ENCODE data around the gene MAD1L1. TPM values are rescaled to one million over a fixed set of nuclear protein-coding genes. Genes with fewer than 3 reads are reported as not detected.
"Not testable (repeated sequence)": the region's sequence is repeated elsewhere in the genome, so short reads cannot be mapped to it uniquely, and the experiment has no call there.

MAD1L1 gene
- total and polyA plus RNA-seq, 2 of the 8 experiments (the other 6 are each of a cell fraction or from before 2014, with no cell fraction given) = 40.4 to 44.6 TPM

DNA sequence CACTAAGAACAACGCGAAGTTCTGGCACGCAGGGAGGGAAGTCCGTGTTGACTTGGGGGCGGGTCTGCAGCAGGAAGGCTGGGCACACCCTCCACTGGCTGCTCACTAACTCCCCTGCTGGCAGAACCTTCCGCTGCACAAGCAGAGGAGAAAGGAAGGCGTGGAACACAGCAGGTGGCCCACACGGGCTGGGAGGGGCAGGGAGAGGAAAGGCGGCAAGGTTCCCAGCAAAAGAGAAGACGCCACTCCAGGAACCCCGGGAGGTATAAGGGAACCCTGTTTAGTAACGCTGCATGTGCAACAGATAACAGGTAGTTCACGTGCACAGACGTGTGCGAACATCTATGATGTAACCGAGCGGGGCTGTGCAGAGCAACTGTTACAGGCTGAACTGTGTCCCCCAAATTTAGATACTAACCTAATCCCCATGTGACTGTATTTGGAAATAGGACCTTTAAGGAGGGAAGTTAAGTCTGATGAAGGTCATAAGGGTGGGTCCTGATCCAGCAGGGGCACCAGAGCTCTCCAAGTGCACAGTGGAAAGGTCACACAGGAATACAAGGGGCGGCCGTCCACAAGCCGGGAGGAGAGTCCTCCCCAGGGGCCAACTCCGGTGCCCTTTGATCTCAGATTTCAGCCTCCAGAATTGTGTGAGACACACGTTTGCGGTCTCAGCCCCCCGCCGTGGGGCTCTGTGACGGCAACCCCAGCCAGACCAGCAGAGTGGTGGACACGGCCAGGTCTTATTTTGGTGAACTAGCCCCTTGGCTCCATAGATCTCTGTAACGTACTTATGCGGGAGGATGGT lies 357.1 kb downstream of the MAD1L1 start:
- H3K27ac ChIP-seq (ENCODE audit: low read depth, low read length); H4K20me1 ChIP-seq (replicated peaks in 1 of 2; ENCODE audit: control insufficient read depth in 1 of 2, insufficient read depth in 2 of 2, low read length in 2 of 2); H3K79me1 ChIP-seq (ENCODE audit: low read depth, low read length); H2BK15ac ChIP-seq (ENCODE audit: low read length); H3K27me3 ChIP-seq (replicated peaks in 1 of 4; ENCODE audit: control insufficient read depth in 3 of 4, extremely low read depth in 1 of 4, insufficient read depth in 3 of 4, low read length in 3 of 4); H3K9ac ChIP-seq (replicated peaks in 1 of 4; ENCODE audit: extremely low read depth in 1 of 4, low read depth in 3 of 4, low read length in 3 of 4); H2AFZ ChIP-seq (ENCODE audit: low read length); H2BK120ac ChIP-seq (replicated peaks; ENCODE audit: low read depth, low read length); H3K14ac ChIP-seq (ENCODE audit: insufficient read length); H3K23me2 ChIP-seq (ENCODE audit: low read depth, low read length); H3K4me3 ChIP-seq (ENCODE audit: extremely low read depth in 1 of 4, insufficient read depth in 2 of 4, low read depth in 3 of 4, low read length in 4 of 4); H2AK5ac ChIP-seq (ENCODE audit: low read depth, low read length); H3K36me3 ChIP-seq (ENCODE audit: control insufficient read depth in 2 of 4, insufficient read depth in 4 of 4, low read length in 3 of 4); POLR2A ChIA-PET (ENCODE audit: partially characterized antibody); H3K79me2 ChIP-seq (ENCODE audit: control insufficient read depth in 1 of 2, insufficient read depth in 2 of 2, low read length in 2 of 2); H3K4me1 ChIP-seq (replicated peaks in 1 of 4; ENCODE audit: control insufficient read depth in 3 of 4, insufficient read depth in 4 of 4, low read length in 3 of 4); H3K18ac ChIP-seq (ENCODE audit: extremely low read depth, low read length); H3K23ac ChIP-seq (ENCODE audit: insufficient read length); H3K4ac ChIP-seq (replicated peaks; ENCODE audit: insufficient read length, low read depth, low read length); H4K5ac ChIP-seq (ENCODE audit: insufficient read length, low read depth, low read length); H2BK5ac ChIP-seq (ENCODE audit: low read depth, low read length); H4K8ac ChIP-seq (ENCODE audit: extremely low read depth, insufficient read depth, low read length); H4K91ac ChIP-seq (replicated peaks; ENCODE audit: insufficient read length, low read length); H2BK12ac ChIP-seq (ENCODE audit: low read depth, low read length); H3K56ac ChIP-seq (replicated peaks; ENCODE audit: insufficient read length, low read depth, low read length); H2BK20ac ChIP-seq (ENCODE audit: low read length): not testable (repeated sequence)
- peak; percentile 100 for FAIRE-seq
- peak in 1 of 2 experiments; percentile 24; a peak in 1 of 4 replicates for TF ChIP-seq RAD21 (IDR thresholded peaks at IDR 0.05 in 1 of 2, conservative IDR thresholded peaks at IDR 0.05 in 1 of 2; ENCODE audit: low read depth in 2 of 2, low read length in 2 of 2)
- TF ChIP-seq, protein P1, sequence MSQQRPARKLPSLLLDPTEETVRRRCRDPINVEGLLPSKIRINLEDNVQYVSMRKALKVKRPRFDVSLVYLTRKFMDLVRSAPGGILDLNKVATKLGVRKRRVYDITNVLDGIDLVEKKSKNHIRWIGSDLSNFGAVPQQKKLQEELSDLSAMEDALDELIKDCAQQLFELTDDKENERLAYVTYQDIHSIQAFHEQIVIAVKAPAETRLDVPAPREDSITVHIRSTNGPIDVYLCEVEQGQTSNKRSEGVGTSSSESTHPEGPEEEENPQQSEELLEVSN (IDR thresholded peaks at IDR 0.05) = 0 out of 2 replicates have a peak, but pooled peaks have one; percentile 33
- TF ChIP-seq, protein P2, sequence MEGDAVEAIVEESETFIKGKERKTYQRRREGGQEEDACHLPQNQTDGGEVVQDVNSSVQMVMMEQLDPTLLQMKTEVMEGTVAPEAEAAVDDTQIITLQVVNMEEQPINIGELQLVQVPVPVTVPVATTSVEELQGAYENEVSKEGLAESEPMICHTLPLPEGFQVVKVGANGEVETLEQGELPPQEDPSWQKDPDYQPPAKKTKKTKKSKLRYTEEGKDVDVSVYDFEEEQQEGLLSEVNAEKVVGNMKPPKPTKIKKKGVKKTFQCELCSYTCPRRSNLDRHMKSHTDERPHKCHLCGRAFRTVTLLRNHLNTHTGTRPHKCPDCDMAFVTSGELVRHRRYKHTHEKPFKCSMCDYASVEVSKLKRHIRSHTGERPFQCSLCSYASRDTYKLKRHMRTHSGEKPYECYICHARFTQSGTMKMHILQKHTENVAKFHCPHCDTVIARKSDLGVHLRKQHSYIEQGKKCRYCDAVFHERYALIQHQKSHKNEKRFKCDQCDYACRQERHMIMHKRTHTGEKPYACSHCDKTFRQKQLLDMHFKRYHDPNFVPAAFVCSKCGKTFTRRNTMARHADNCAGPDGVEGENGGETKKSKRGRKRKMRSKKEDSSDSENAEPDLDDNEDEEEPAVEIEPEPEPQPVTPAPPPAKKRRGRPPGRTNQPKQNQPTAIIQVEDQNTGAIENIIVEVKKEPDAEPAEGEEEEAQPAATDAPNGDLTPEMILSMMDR (IDR thresholded peaks at IDR 0.05; ENCODE audit: control extremely low read depth in 1 of 3, insufficient read depth in 1 of 3, low read depth in 1 of 3, low read length in 3 of 3) = peak in 2 of 3 experiments; percentile 27 to 57; a peak in 3 of 4 replicates
- TF ChIP-seq, protein P3, sequence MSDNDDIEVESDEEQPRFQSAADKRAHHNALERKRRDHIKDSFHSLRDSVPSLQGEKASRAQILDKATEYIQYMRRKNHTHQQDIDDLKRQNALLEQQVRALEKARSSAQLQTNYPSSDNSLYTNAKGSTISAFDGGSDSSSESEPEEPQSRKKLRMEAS (IDR thresholded peaks at IDR 0.05) = peak; percentile 35; the same call in 1 of the 2 replicates
- 81% methylated on average over 19 of the region's 29 CpGs; no CpG with 5 or more reads in 1 of the 2 experiments for WGBS, 2 experiments (ENCODE audit: extremely low coverage in 1 of 2, insufficient coverage in 1 of 2, insufficient read length in 1 of 2, insufficient replicate concordance in 2 of 2, low coverage in 1 of 2, low lambda C conversion rate in 2 of 2, missing lambda C conversion rate in 1 of 2)
- Histone ChIP-seq H3K9me3 (ENCODE audit: insufficient read depth in 2 of 2, low read depth in 1 of 2, low read length in 1 of 2) (peaks cover 0 to 11% of the 10 kb centered on the region in 2 experiments; a peak in 1 of 4 replicates), H3K4me2 (ENCODE audit: insufficient read depth in 1 of 2, low read depth in 2 of 2, low read length in 2 of 2) (peak overlapping the region in 1 of 2 experiments; percentile 21; a peak in 2 of 4 replicates)
- peak in 1 of 2 experiments; percentile 86 for DNase-seq (ENCODE audit: low read depth in 1 of 2, low spot score in 2 of 2)
- CTCF ChIA-PET (ENCODE audit: partially characterized antibody) = interaction anchor here (0.8 to 1.6 kb wide), 5 partner anchors 8 to 141 kb away, joined by 3 to 4 read pairs (median 3); no protein-coding TSS in a partner anchor
